Loucy (cell line): ENCODE results near the gene RERE.
"Not testable (repeated sequence)": the region's sequence is repeated elsewhere in the genome, so short reads cannot be mapped to it uniquely, and the experiment has no call there.

Experiments used
- H2AFZ ChIP-seq: fragments of 200-600 bp; sonication (generic); 2 replicates; pipeline ENCODE4 v1.6.0; 2016; ENCODE audit warnings: antibody characterized with exemption, mild to moderate bottlenecking, low read length, moderate library complexity
- H3F3A ChIP-seq: fragments of 200-600 bp; 2 replicates; pipeline ENCODE4 v1.6.0; 2016; ENCODE audit warnings: antibody characterized with exemption, low read depth, mild to moderate bottlenecking
- H3K27me3 ChIP-seq: fragments of 200-600 bp; sonication (generic); 2 replicates; pipeline ENCODE4 v1.6.1; 2014; ENCODE audit warnings: low read length, mild to moderate bottlenecking; ENCODE audit not compliant: insufficient read depth, poor library complexity, severe bottlenecking
- H3K36me3 ChIP-seq: fragments of 200-600 bp; sonication (generic); 2 replicates; pipeline ENCODE4 v1.6.1; 2016; ENCODE audit warnings: low read length; ENCODE audit not compliant: insufficient read depth
- H3K4me1 ChIP-seq: fragments of 200-600 bp; sonication (generic); 2 replicates; pipeline ENCODE4 v1.5.1; 2014; ENCODE audit warnings: low read length, mild to moderate bottlenecking; ENCODE audit not compliant: insufficient read depth, poor library complexity, severe bottlenecking
- H3K4me2 ChIP-seq: fragments of 200-600 bp; sonication (generic); 2 replicates; pipeline ENCODE4 v1.6.0; 2014; ENCODE audit warnings: antibody characterized with exemption, low read length, low read depth, mild to moderate bottlenecking; ENCODE audit not compliant: poor library complexity, severe bottlenecking
- H3K4me3 ChIP-seq: fragments of 200-600 bp; sonication (generic); 2 replicates; pipeline ENCODE4 v1.5.1; 2014; ENCODE audit warnings: low read length, mild to moderate bottlenecking, mixed read lengths; ENCODE audit not compliant: poor library complexity, severe bottlenecking
- H3K79me2 ChIP-seq: fragments of 200-600 bp; sonication (generic); 2 replicates; pipeline ENCODE4 v1.6.1; 2014; ENCODE audit warnings: low read length; ENCODE audit not compliant: insufficient read depth
- H3K9ac ChIP-seq: fragments of 200-600 bp; sonication (generic); 2 replicates; pipeline ENCODE4 v1.6.0; 2014; ENCODE audit warnings: mild to moderate bottlenecking, low read depth, low read length, moderate library complexity; ENCODE audit not compliant: poor library complexity, severe bottlenecking
- H3K9me2 ChIP-seq: fragments of 200-600 bp; sonication (generic); replicated peaks from 2 replicates; pipeline ENCODE4 v1.6.1; 2016; ENCODE audit warnings: low read depth, low read length, mixed read lengths
- H3K9me3 ChIP-seq: fragments of 200-600 bp; sonication (generic); 2 replicates; pipeline ENCODE4 v1.6.1; 2014; ENCODE audit warnings: mild to moderate bottlenecking, antibody characterized with exemption, low read length, low read depth; ENCODE audit not compliant: insufficient read depth
- H4K20me1 ChIP-seq: fragments of 200-600 bp; sonication (generic); 2 replicates; pipeline ENCODE4 v1.6.0; 2014; ENCODE audit warnings: antibody characterized with exemption, low read length, mild to moderate bottlenecking; ENCODE audit not compliant: insufficient read depth, poor library complexity, severe bottlenecking
- EZH2phosphoT487 ChIP-seq: fragments of 200-600 bp; IDR thresholded peaks from 2 replicates; pipeline ENCODE4 v1.6.1; 2018; ENCODE audit warnings: antibody characterized with exemption, mild to moderate bottlenecking, moderate library complexity, borderline replicate concordance
- TF ChIP-seq, protein P1 (sequence below): fragments of 200-600 bp; sonication (generic); conservative IDR thresholded peaks from 2 replicates; pipeline ENCODE4 v1.5.1; 2014; ENCODE audit warnings: mild to moderate bottlenecking, antibody characterized with exemption, low read length

Gene RERE

GRCh38 chr1:8625981-8626898 is 191.2 kb downstream of the RERE start:
- Histone ChIP-seq H3K27me3 (no peaks in the 10 kb centered on the region), H3K79me2 (peaks cover 10% of the 10 kb centered on the region; the same call in 1 of the 2 replicates), H3K4me2 (no peak overlapping the region), H2AFZ (no peak overlapping the region), H3K9me2 (no peaks in the 10 kb centered on the region), H3F3A (no peaks in the 10 kb centered on the region), H4K20me1 (no peaks in the 10 kb centered on the region), H3K4me3 (no peak overlapping the region), H3K9ac (no peak overlapping the region), H3K9me3 (no peaks in the 10 kb centered on the region), H3K36me3 (no peaks in the 10 kb centered on the region), H3K4me1 (peaks cover 4% of the 10 kb centered on the region)
- TF ChIP-seq, protein P1, sequence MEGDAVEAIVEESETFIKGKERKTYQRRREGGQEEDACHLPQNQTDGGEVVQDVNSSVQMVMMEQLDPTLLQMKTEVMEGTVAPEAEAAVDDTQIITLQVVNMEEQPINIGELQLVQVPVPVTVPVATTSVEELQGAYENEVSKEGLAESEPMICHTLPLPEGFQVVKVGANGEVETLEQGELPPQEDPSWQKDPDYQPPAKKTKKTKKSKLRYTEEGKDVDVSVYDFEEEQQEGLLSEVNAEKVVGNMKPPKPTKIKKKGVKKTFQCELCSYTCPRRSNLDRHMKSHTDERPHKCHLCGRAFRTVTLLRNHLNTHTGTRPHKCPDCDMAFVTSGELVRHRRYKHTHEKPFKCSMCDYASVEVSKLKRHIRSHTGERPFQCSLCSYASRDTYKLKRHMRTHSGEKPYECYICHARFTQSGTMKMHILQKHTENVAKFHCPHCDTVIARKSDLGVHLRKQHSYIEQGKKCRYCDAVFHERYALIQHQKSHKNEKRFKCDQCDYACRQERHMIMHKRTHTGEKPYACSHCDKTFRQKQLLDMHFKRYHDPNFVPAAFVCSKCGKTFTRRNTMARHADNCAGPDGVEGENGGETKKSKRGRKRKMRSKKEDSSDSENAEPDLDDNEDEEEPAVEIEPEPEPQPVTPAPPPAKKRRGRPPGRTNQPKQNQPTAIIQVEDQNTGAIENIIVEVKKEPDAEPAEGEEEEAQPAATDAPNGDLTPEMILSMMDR = no peak
- TF ChIP-seq EZH2phosphoT487 = no peak

DNA sequence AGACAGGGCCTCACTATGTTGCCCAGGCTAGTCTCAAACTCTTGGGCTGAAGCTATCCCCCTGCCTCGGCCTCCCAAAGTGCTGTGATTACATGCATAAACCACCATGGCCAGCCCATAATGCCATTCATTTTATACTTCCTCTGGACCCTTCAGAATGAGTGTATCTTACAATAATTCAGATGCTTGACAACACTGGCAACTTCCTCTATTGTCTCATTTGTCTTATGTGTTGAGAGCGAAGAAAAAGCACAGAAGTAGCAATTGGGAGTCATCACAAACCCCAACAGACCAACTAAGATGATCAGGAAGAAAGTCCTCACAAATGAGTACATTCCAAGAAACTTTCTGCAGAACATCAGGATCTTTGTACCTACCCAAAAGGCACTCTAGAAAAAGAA is 191.9 kb downstream of the RERE start:
- H3K4me3 ChIP-seq = no peak overlapping the region
- H3K79me2 ChIP-seq = peaks cover 10% of the 10 kb centered on the region; the same call in 1 of the 2 replicates

GRCh38 chr1:8623651-8624192 is 193.7 kb downstream of the RERE start:
- H3K4me2 ChIP-seq, H3K9ac ChIP-seq, H3K9me2 ChIP-seq, H2AFZ ChIP-seq, H3K36me3 ChIP-seq, H3K4me1 ChIP-seq, H3K4me3 ChIP-seq, H3K9me3 ChIP-seq, H3K79me2 ChIP-seq, H4K20me1 ChIP-seq, H3K27me3 ChIP-seq, H3F3A ChIP-seq: not testable (repeated sequence)

More for the DNA sequence above, 191.9 kb downstream of the RERE start:
- Histone ChIP-seq H3K9me3 (no peaks in the 10 kb centered on the region), H3F3A (no peaks in the 10 kb centered on the region), H3K9ac (no peak overlapping the region), H3K4me2 (no peak overlapping the region), H3K27me3 (no peaks in the 10 kb centered on the region), H4K20me1 (no peaks in the 10 kb centered on the region), H3K9me2 (no peaks in the 10 kb centered on the region), H3K4me1 (peaks cover 4% of the 10 kb centered on the region), H2AFZ (no peak overlapping the region), H3K36me3 (no peaks in the 10 kb centered on the region)
- TF ChIP-seq EZH2phosphoT487 = no peak

DNA sequence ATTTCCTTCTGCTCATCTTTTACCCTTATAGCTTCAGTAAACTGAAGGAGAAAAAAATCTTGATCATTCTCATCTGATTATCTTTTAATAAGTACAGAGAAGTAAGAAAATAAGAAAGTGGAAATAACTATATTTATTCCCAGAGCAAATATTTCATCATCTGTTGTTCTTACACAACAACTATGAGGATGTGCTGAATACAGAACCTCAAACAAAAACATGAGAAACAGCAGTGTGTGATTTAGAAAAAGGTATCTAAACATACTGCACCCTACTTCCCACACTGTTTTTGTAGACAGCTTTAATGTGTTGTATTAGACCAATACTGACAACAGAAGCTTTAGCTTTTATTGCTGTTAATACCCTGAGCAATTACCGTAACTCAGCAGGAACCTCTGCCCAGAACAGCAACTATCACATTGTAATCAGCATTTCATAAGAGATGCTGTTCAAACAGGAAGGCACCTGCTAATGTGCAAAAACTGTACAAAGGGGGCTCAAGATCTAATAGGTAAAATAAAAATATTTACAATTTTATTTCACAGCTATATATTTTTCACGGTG is 195.6 kb downstream of the RERE start:
- H3K9me2 ChIP-seq, H3K36me3 ChIP-seq, H3F3A ChIP-seq, H4K20me1 ChIP-seq, H3K9me3 ChIP-seq, H3K79me2 ChIP-seq, H3K4me1 ChIP-seq, H2AFZ ChIP-seq, H3K4me3 ChIP-seq, H3K27me3 ChIP-seq, H3K4me2 ChIP-seq, H3K9ac ChIP-seq: not testable (repeated sequence)

GRCh38 chr1:8621034-8621582 is 196.3 kb downstream of the RERE start:
- not testable (repeated sequence) for H3K4me1 ChIP-seq, H3K27me3 ChIP-seq, H3K9me3 ChIP-seq, H3K4me2 ChIP-seq, H4K20me1 ChIP-seq, H3K4me3 ChIP-seq, H2AFZ ChIP-seq, H3F3A ChIP-seq, H3K9me2 ChIP-seq, H3K36me3 ChIP-seq, H3K9ac ChIP-seq, H3K79me2 ChIP-seq

GRCh38 chr1:8619917-8620502 is 197.4 kb downstream of the RERE start:
- H4K20me1 ChIP-seq, H2AFZ ChIP-seq, H3K79me2 ChIP-seq, H3K9ac ChIP-seq, H3K9me3 ChIP-seq, H3K9me2 ChIP-seq, H3K27me3 ChIP-seq, H3K36me3 ChIP-seq, H3K4me3 ChIP-seq, H3F3A ChIP-seq, H3K4me1 ChIP-seq, H3K4me2 ChIP-seq: not testable (repeated sequence)
